Occipital lobe (tissue), 2 donors: ENCODE data around the gene CEP131. TPM values are rescaled to one million over a fixed set of nuclear protein-coding genes. Genes with fewer than 3 reads are reported as not detected.

ENCODE experiments used
- DNase-seq: peaks from one replicate; lab custom pipeline; 2025; lab: John Stamatoyannopoulos, UW
- total RNA-seq: library from RNA; depleted of rRNA; stranded (reverse); fragments of >200 nt; gene quantifications from one replicate; pipeline ENCODE4 v1.2.3, GENCODE V29; 2014

The CEP131 gene
- total RNA-seq, 1 donor from 2014 or later = 10.5 TPM

GRCh38 chr17:81200201-81200600 is 22.6 kb downstream of the CEP131 start:
- no peak for DNase-seq

DNA sequence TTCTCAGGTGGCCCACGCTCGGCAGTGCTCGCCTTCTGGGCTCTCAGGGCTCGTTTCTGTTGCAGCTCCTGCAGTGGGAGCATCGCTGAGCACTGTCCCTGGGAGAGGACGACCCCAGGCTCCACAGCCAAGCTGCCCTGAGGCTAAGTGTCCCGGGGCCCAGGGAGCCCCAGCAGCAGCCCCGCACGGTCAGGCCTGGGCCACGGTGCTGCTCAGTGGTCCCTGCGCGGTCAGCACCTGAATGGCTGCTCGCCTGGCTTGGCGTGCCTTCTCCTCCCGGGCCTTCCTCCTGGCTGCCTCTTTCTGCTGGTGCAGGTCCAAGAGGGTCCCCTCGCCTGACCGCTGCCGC is 23.3 kb downstream of the CEP131 start:
- DNase-seq = no peak

DNA sequence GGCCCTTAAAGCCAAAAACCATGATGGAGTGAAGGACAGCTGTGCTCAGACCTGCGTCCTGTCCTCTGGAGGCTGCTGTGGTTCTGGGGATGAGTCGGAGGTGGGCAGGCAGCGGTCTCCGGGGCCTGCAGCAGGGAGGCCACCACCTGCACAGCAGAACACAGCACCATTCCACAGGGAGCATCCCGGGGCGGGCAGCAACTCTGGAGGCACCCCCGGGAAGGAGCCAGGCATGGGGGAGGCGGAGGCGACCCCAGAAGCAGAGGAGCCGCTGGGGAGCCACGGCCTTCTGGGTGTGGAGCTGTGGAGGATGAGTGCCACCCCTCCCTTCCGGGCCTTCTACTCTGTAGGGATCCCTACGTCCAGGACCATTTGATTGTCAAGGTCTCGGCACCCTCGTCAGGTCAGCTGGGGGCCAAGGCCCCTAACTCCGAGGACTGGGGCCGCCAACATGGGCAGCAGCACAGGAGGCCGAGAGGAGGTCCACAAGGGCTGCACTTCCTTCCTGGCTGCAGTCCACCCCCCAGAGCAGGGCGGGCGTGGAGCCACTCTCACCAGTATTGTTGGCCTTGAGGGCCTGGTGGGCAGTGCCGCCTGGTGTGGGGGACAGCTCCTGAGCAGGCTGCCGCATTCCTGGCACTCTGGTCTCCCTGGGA is 23.8 kb downstream of the CEP131 start:
- no peak for DNase-seq

GRCh38 chr17:81197831-81198490 is 24.8 kb downstream of the CEP131 start:
- no peak for DNase-seq

- no peak for DNase-seq
These were observed 25.4 kb downstream of the CEP131 start for GRCh38 chr17:81197409-81197795.

DNA sequence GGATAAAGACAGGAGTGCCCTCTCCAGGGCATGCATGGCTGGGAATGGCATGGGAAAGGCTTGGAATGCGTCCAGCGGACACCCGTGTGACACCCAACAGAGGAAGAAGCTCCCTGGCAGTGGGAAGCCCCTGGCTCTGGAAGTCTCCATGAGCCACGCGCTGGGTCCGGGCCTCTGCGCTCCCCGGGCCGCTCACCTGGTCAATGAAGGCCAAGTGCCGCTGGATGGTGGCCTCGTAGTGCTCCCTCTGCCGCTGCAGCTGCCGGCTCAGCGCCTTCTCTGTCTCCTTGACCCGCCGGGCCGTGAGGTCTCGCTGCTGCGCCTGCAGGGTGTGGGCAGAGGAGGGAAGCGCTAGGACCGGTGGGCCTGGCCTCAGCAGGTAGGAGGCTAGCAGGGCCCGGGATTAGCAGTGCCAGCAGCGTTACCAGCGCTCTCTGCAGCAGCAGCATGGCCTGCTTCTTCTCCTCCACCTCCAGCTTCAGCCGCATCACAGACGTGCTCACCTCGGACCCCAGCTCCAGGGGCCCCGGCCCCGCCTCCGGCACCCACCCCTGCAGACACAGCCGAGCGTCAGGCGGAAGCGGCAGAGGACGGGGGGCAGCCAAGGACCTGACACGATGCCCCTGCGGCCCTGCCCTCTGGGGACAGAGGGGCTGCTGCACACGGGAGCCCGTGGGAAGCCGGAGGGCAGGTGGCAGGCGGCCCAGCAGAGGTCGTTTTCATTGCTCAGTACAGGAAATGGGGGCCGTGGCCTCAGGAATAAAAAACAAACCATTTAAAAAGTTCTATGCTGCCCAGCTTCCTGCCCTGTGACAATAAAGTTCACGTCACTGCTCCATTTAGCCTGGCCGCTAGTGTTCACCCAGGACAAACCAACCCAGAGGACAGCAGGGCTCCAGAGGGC is 26.0 kb downstream of the CEP131 start:
- DNase-seq = no peak

- DNase-seq = no peak
These were observed 26.7 kb downstream of the CEP131 start for GRCh38 chr17:81195941-81196495.

DNA sequence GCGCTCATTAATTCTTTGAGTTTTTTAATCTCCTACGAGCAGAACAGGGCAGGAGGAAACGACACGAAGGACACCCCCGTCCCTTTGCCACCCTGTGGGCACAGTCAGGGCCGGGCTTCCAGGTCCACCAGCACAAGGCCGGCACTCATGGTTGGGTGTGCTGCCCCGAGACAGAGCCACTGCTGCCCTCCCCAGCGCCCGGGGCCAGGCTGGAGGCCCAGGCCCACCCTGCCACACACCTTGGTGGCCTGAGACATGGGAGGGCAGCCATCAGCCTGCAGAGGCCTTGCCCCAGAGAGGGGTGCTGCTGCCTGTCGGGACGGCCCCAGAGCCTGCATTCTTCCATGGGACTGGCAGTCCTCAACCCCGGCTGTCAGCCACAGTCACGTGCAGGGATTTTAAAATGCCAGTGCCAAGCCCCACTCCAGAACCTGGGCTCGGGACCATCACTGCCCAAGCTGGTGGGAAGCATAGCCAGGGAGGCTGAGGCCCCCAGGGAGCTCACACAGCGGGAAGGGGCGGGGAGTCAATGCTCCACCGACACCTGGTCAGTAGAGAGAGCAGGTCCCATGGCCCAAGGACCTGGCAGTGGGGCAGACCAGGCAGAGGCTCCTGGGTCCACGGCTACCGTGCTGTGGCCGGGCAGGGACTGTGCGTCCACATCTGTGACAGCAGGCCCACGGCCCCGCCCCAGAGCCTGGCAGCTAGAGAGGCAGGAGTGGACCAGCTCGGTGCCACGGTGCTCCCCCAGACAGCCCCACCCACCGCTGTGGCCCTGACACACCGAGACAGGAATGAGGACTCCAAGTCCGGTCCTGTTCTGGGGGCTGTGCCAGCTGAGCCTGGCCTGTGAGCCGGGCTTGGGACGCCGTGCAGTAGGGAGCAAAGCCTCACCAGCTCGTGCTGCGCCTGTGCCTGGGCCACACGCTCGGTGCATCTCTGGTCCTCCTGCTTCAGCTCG is 27.5 kb downstream of the CEP131 start:
- no peak for DNase-seq

GRCh38 chr17:81194225-81194760 is 28.5 kb downstream of the CEP131 start:
- no peak for DNase-seq

GRCh38 chr17:81193470-81194224 is 29.1 kb downstream of the CEP131 start:
- no peak for DNase-seq

- DNase-seq = no peak
These were observed 29.7 kb downstream of the CEP131 start for GRCh38 chr17:81193051-81193410.

DNA sequence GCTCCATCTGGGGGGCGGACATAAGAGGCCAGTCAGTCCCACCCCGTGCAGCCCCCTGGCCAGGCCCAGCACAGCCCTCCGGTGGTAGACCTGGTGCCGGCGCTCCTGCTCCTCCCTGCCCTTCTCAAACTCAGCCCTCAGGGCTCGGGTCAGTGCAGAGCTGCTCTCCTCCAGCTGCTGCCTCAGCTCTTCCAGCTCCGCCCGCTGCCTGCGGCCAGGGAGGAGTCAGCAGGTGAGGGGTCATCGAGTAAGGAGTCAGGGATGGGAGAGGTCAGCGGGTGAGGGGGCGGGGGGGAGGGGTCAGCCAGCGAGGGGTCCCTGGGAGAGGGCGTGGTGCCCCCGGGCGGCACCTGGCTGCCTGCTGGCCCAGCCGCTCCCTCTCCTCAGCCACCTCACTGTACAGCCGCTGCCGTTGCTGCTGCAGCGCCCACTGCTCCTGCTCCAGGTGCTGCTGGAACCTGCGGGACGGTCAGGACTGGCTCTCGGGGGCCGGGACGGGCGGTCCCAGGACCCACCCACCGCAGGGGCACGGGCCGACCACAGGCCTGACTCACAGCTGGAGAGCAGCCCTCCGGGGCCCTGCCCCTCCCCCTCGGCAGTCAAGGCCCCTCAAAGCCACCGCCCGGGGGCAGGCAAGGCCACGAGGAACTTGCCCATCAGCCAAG is 30.2 kb downstream of the CEP131 start:
- no peak for DNase-seq

GRCh38 chr17:81191646-81192045 is 31.1 kb downstream of the CEP131 start:
- DNase-seq = no peak

DNA sequence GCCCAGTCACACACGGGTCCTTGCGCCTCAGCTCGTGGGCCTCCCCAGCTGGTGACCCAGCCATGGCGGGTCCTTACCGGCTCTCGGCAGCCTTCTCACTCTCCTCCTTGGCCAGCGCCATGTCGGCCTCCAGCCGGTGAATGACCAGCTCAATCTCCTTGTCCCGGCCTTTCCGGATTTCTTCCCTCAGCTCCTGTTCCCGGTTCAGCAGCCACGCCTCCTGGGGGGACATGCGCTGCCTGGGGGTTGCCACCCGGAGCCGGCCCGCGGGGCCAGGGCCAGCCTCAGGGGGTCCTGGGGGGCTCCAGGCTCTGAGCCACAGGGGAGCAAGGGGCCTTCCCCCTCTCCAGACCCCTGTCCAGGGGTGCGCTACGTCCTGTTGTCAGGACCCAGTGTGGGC is 31.6 kb downstream of the CEP131 start:
- DNase-seq = no peak

GRCh38 chr17:81190591-81190990 is 32.2 kb downstream of the CEP131 start:
- no peak for DNase-seq

GRCh38 chr17:81189670-81190530 is 32.9 kb downstream of the CEP131 start:
- no peak for DNase-seq

GRCh38 chr17:81189016-81189415 is 33.7 kb downstream of the CEP131 start:
- no peak for DNase-seq

GRCh38 chr17:81188491-81188840 is 34.3 kb downstream of the CEP131 start:
- DNase-seq = no peak
